K562 (cell line): ENCODE data around the gene TBC1D2. TPM values are rescaled to one million over a fixed set of nuclear protein-coding genes. Genes with fewer than 3 reads are reported as not detected.
A peak's percentile ranks its signal among the peaks of the same experiment; 100 is the strongest.

Source experiments
- ATAC-seq: fragments of 200-7000 bp; cut with Tn5 transposase; 3 replicates; pipeline ENCODE4 v1.9.1; 2020; ENCODE audit warnings: moderate library complexity
- BruUV-seq: library from RNA; stranded (reverse); fragments of 400-500 nt; replicated peaks from 2 replicates; lab custom pipeline; 2021; lab: Mats Ljungman, UMichigan
- CTCF ChIA-PET: fragments of 300-600 bp; formaldehyde crosslinking; extraction: SDS; loops from one replicate; lab custom pipeline; 2021; ENCODE audit warnings: low intra/inter-chr PET ratio; lab: Yijun Ruan, JAX
- POLR2A ChIA-PET: fragments of 300-600, 350-650 bp; sonication (Branson Sonifier 250); formaldehyde crosslinking; extraction: SDS; loops from one replicate; lab custom pipeline; 2021; ENCODE audit warnings: antibody characterized with exemption, inconsistent platforms; lab: Yijun Ruan, JAX
- DNase-seq, 4 experiments: peaks; one replicate each; pipeline versions ENCODE4 v3.0.0 to v3.0.0-alpha.2; 2011 to 2018; ENCODE audit warnings: low spot score in 3 of 4, mixed read lengths in 3 of 4; ENCODE audit errors: extremely low read depth in 1 of 4
- FAIRE-seq: peaks from 2 replicates; lab custom pipeline; 2011; peaks lifted over from hg19 to GRCh38; lab: Jason Lieb, UNC
- H2AFZ ChIP-seq: 2 replicates; pipeline ENCODE4 v1.6.0; 2011; ENCODE audit warnings: low read depth, low read length, control low read depth, inconsistent platforms
- H3K27ac ChIP-seq: fragments of 200-600 bp; 3 replicates; pipeline ENCODE4 v1.8.0; 2011; ENCODE audit warnings: low read depth, mild to moderate bottlenecking, control low read depth, inconsistent platforms, low read length, moderate library complexity, mixed read lengths; ENCODE audit errors: extremely low read depth
- H3K27me3 ChIP-seq, 2 experiments: fragments of 300-600 bp in 1 of 2; 2 replicates in 1 of 2; 3 replicates in 1 of 2; pipeline versions ENCODE4 v1.6.0 to v1.8.0; 2011; ENCODE audit warnings: inconsistent platforms in 2 of 2, low read length in 2 of 2, mild to moderate bottlenecking in 1 of 2, mixed read lengths in 1 of 2, moderate library complexity in 1 of 2; ENCODE audit not compliant: control insufficient read depth in 2 of 2, insufficient read depth in 2 of 2
- H3K36me3 ChIP-seq: fragments of 300-600 bp; 3 replicates; pipeline ENCODE4 v1.8.0; 2011; ENCODE audit warnings: mild to moderate bottlenecking, low read length, inconsistent platforms; ENCODE audit not compliant: control insufficient read depth, insufficient read depth
- H3K4me1 ChIP-seq, 2 experiments: fragments of 200-600 bp in 1 of 2; replicated peaks in 1 of 2; 2 replicates in 1 of 2; 3 replicates in 1 of 2; pipeline versions ENCODE4 v1.5.1 to v1.8.0; 2011; ENCODE audit warnings: inconsistent platforms in 2 of 2, low read length in 2 of 2, mild to moderate bottlenecking in 1 of 2, mixed read lengths in 1 of 2, moderate library complexity in 1 of 2; ENCODE audit not compliant: control insufficient read depth in 2 of 2, insufficient read depth in 2 of 2
- H3K4me2 ChIP-seq: 2 replicates; pipeline ENCODE4 v1.6.1; 2011; ENCODE audit warnings: low read length, control low read depth, inconsistent platforms, mixed read lengths; ENCODE audit not compliant: insufficient read depth
- H3K4me3 ChIP-seq: fragments of 200-600 bp; sonication (generic), shearing (Covaris generic); 2 replicates; pipeline ENCODE4 v1.5.1; 2016; ENCODE audit warnings: control low read depth, inconsistent platforms
- H3K79me2 ChIP-seq: fragments of 200-600 bp; 3 replicates; pipeline ENCODE4 v1.8.0; 2011; ENCODE audit warnings: low read length, inconsistent platforms; ENCODE audit not compliant: control insufficient read depth, insufficient read depth
- H3K9ac ChIP-seq, 2 experiments: 2 replicates each; pipeline versions ENCODE4 v1.6.0 to v1.6.1; 2011; ENCODE audit warnings: low read depth in 2 of 2, low read length in 2 of 2, control low read depth in 1 of 2, inconsistent platforms in 1 of 2, mild to moderate bottlenecking in 1 of 2, mixed read lengths in 1 of 2; ENCODE audit not compliant: insufficient read depth in 1 of 2
- H3K9me1 ChIP-seq: one replicate; pipeline ENCODE4 v1.6.0; 2011; ENCODE audit warnings: inconsistent platforms, mild to moderate bottlenecking, low read length, moderate library complexity; ENCODE audit not compliant: control insufficient read depth, insufficient read depth
- H3K9me3 ChIP-seq: replicated peaks from 2 replicates; pipeline ENCODE4 v1.5.1; 2011; ENCODE audit warnings: low read depth, low read length, inconsistent platforms; ENCODE audit not compliant: control insufficient read depth, insufficient read depth
- H4K20me1 ChIP-seq: replicated peaks from 2 replicates; pipeline ENCODE4 v1.6.1; 2011; ENCODE audit warnings: low read length, inconsistent platforms, mixed read lengths; ENCODE audit not compliant: control insufficient read depth, insufficient read depth
- CHD4 ChIP-seq: fragments of 200-600 bp; sonication (generic); IDR thresholded peaks from 3 replicates; pipeline ENCODE4 v1.6.1; 2012; ENCODE audit warnings: low read depth, mild to moderate bottlenecking, mixed read lengths, low read length, inconsistent platforms; ENCODE audit not compliant: insufficient read depth, insufficient replicate concordance, poor library complexity, severe bottlenecking
- SMARCC2 ChIP-seq: fragments of 450-650 bp; IDR thresholded peaks from 2 replicates; pipeline ENCODE4 v1.6.1; 2017; ENCODE audit warnings: antibody characterized with exemption, moderate library complexity, mild to moderate bottlenecking, low read depth
- STAT5A ChIP-seq: IDR thresholded peaks from 2 replicates; pipeline ENCODE4 v1.6.1; 2012; ENCODE audit warnings: low read length, inconsistent platforms, borderline replicate concordance
- ZBTB7A ChIP-seq: IDR thresholded peaks from 2 replicates; pipeline ENCODE4 v1.6.1; 2011; ENCODE audit warnings: low read depth, mild to moderate bottlenecking, low read length, moderate library complexity, borderline replicate concordance; ENCODE audit not compliant: control insufficient read depth
- WGBS: fragments of 100-300 bp; shearing (Covaris generic); methylation state at CpG from one replicate; pipeline ENCODE4 v1.1.6; 2016; ENCODE audit warnings: low coverage, mixed read lengths; ENCODE audit not compliant: insufficient coverage; ENCODE audit errors: missing lambda C conversion rate; 5-methylcytosine and 5-hydroxymethylcytosine counted together
- in situ Hi-C: fragments of 300-500 bp; cut with MboI; formaldehyde crosslinking; loops from 4 replicates; pipeline ENCODE4 v1.15.0; 2018; ENCODE audit warnings: inconsistent platforms, mixed read lengths
- intact Hi-C: fragments of 100-400 bp; cut with micrococcal nuclease; formaldehyde crosslinking; loops from 2 replicates; pipeline ENCODE4 v1.14.2; 2022
- polyA plus RNA-seq, 8 experiments: library from polyadenylated mRNA; depleted of rRNA in 4 of 8; stranded (reverse) in 5 of 8; unstranded in 3 of 8; fragments of >200 nt; fragmentation: Nextera tagmentation in 2 of 8; fragmentation: Illumina TruSeq in 1 of 8; extraction: Ambion mirVana in 2 of 8; extraction: Trizol in 1 of 8; gene quantifications; 2 replicates each; pipeline versions ENCODE4 v1.2.1 to v1.2.3, GENCODE V29; 2011 to 2014; ENCODE audit warnings: inconsistent platforms in 1 of 8, missing spikeins in 1 of 8
- total RNA-seq, 7 experiments: library from RNA; depleted of rRNA in 6 of 7; stranded (reverse); fragments of >200 nt in 6 of 7; fragmentation: Illumina TruSeq in 2 of 7; extraction: Trizol in 2 of 7; gene quantifications; 2 replicates each; pipeline versions ENCODE4 v1.2.1 to v1.2.3, GENCODE V29; 2011 to 2021; ENCODE audit warnings: low replicate concordance in 1 of 7
- TF ChIP-seq, protein P1 (sequence below): fragments of 450-650 bp; IDR thresholded peaks from 2 replicates; pipeline ENCODE4 v1.6.1; 2016

Gene TBC1D2
- total and polyA plus RNA-seq, 9 of the 15 experiments (the other 6 are each of a cell fraction or from before 2014, with no cell fraction given) = 0.10 to 7.0 (median 2.5) TPM

- TF ChIP-seq STAT5A (no peak), CHD4 (no peak)
Observed at GRCh38 chr9:98186236-98186635, 69.2 kb downstream of the TBC1D2 start (continued).

DNA sequence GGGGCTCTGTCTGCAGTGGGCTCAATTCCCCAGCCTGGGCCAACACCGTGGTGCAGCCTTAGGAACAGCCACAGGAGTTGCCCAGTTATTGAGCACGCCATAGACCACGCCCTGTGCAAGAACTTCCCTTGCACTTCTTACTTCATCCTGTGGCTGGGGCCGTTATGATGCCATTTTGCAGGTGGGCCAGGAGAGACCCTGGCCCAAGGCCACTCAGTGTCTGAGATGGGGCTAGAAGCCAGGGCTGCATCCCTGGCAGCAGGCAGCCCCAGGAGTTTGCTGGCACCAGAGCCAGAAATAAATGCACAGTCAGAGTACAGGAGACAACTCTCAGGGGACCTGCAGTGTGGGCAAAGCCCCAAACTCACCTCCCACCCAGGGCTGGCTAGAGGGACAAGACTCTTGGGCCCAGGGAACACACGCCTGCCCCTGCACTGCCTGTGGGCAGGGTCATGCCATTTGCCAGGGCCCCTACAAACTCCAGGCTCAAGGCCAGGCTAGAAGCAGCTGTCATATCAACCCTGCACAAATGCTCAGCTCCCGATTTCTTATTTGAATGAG, 69.8 kb downstream of the TBC1D2 start:
- TF ChIP-seq, protein P1, sequence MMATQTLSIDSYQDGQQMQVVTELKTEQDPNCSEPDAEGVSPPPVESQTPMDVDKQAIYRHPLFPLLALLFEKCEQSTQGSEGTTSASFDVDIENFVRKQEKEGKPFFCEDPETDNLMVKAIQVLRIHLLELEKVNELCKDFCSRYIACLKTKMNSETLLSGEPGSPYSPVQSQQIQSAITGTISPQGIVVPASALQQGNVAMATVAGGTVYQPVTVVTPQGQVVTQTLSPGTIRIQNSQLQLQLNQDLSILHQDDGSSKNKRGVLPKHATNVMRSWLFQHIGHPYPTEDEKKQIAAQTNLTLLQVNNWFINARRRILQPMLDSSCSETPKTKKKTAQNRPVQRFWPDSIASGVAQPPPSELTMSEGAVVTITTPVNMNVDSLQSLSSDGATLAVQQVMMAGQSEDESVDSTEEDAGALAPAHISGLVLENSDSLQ = 0 out of 2 replicates have a peak, but pooled peaks have one; percentile 10
- TF ChIP-seq ZBTB7A = peak; percentile 20; the same call in 1 of the 2 replicates
- no peak for TF ChIP-seq SMARCC2
- Histone ChIP-seq H3K27ac (no peak overlapping the region; the same call in 2 of the 3 replicates), H3K9ac (peak overlapping the region in 1 of 2 experiments; percentile 60; a peak in 1 of 4 replicates), H3K9me3 (no peaks in the 10 kb centered on the region), H3K4me3 (no peak overlapping the region), H2AFZ (no peak overlapping the region), H3K36me3 (peaks cover 7% of the 10 kb centered on the region; the same call in 2 of the 3 replicates), H3K4me2 (peak overlapping the region; percentile 64; the same call in 1 of the 2 replicates), H4K20me1 (no peaks in the 10 kb centered on the region), H3K79me2 (peaks cover 80% of the 10 kb centered on the region), H3K4me1 (peaks cover 42 to 64% of the 10 kb centered on the region in 2 experiments), H3K9me1 (no peaks in the 10 kb centered on the region), H3K27me3 (no peaks in the 10 kb centered on the region)
- WGBS = 59% methylated on average over 6 of the region's 6 CpGs
- no TSS peak for BruUV-seq
- ChIA-PET POLR2A (interaction anchor here (0.6 to 1.2 kb wide), 4 partner anchors 10 to 1945 kb away, joined by 3 to 6 read pairs (median 4); no protein-coding TSS in a partner anchor), CTCF (no interaction called here)
- in situ Hi-C loops (no loop called here), intact Hi-C loops (no loop called here)
- 0 out of 3 replicates have a peak, but pooled peaks have one; percentile 5 for ATAC-seq
- no peak for FAIRE-seq
- DNase-seq = no peak
